ENCODE data around the gene THAP8. TPM values are rescaled to one million over a fixed set of nuclear protein-coding genes. Genes with fewer than 3 reads are reported as not detected.
A peak's percentile ranks its signal among the peaks of the same experiment; 100 is the strongest.

Gene THAP8
- total RNA-seq, 2 experiments from 2014 or later, result 1.1 to 1.2 TPM

DNA sequence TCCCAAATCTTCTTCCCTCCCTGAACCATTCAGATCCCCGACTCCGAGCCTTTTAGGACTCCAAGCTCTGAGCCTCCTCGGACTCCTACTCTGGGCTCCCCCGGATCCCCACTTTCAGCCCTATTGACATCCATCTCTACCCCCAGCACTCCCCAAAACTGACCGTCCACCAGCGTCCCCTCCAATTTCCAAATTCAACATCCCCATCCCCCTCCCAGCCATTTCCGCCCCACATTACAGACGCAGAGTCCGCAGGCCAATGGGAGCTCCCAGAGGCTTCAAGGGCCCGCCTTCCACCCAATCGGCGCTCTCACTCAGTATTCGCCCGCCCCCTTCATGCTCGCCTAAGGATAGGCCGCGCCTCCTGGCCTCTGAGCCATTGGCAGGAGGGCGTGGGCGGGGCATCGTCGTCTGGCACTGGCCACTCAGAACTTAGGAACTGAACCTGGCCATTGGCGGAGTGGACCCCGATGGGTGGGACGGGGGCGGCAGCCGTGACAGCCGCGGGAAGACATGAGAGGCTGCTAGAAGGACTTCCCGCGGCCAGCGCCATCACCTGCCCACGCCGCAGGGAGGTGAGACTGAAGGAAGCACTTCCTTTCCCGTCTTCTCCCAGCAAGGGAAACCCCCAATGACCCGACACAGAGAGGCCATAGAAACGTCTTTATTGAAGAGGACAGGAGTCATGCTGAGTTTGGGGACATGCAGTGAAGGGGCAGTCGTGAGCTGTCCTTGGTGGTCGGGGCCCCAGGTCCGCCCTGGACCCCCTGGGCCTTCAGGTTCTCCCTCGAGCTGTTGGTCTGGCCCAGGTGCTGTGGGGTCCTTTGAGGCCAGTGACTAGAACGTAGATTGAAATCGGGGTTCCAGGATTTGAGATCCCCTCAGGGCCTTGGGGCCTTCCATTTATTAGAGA lies 39.8 kb downstream of the THAP8 start, which contains the start of gene ALKBH6:
Gene ALKBH6, minus strand, starts transcription at position 202 of the 913 bp plus-strand sequence. CDS start 816 bp downstream, outside the sequence.
- H3K4me3 Mint-ChIP-seq, result peak within 1 kb of the TSS; percentile 97
- DNase-seq, result peak; percentile 100
- no peaks in the 10 kb centered on the region for H3K27me3 Mint-ChIP-seq (ENCODE audit: low read depth)
- H3K4me1 Mint-ChIP-seq (ENCODE audit: low read depth), result peaks cover 27% of the 10 kb centered on the region
- CTCF ChIA-PET, result interaction anchor here (0.6 to 1.1 kb wide), 3 partner anchors 65 to 114 kb away, joined by 3 read pairs; no protein-coding TSS in a partner anchor
- no peaks in the 10 kb centered on the region for H3K9me3 Mint-ChIP-seq
- peaks cover 8% of the 10 kb centered on the region for H3K36me3 Mint-ChIP-seq (ENCODE audit: low read depth)
- intact Hi-C loops (cut with micrococcal nuclease), result loop anchor here (1.0 kb wide), 11 partner anchors 19 to 301 kb away; partner anchors contain the start of genes CAPNS1, NFKBID, PROSER3 and PSENEN
- peak within 1 kb of the TSS; percentile 94 for H3K27ac Mint-ChIP-seq

DNA sequence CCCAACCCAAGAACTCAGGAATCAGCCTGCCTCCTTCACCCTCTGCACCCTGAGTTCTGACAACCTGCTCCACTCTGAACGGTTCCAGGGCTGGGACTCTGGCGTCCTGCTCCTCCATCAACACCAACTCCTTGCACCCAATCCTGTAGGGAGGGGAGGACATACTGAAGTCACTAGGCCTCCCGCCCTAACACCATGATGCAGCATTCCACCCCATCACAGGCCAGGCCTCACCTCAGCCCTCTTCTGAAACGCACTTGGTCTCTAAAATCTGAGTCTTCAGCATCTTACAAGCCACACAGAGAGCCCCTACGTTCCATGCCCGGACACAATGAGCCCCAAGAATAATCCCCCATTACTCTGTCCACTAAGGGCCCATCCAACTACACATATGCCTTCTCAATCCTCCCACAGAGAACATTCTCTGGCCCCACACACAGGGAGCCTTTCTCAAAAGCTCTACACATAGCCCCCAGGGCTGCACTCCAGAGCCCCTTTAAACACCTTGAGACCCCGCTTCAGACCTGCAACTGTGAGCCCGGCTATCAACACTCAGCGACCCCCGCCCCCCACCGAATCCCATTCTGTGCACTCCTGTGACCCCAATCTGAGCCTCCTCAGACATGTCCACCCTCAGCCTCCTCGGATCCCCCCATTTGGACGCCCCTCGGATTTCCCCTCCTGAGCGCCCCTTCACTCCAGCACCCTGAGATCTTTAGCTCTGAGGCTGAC lies 40.6 kb downstream of the THAP8 start:
- Mint-ChIP-seq H3K4me1 (ENCODE audit: low read depth) (peaks cover 31% of the 10 kb centered on the region), H3K36me3 (ENCODE audit: low read depth) (peaks cover 5% of the 10 kb centered on the region), H3K4me3 (peak overlapping the region; percentile 97), H3K27ac (peak overlapping the region; percentile 93), H3K9me3 (no peaks in the 10 kb centered on the region), H3K27me3 (ENCODE audit: low read depth) (no peaks in the 10 kb centered on the region)
- CTCF ChIA-PET, result interaction anchor here (0.6 to 1.1 kb wide), 3 partner anchors 64 to 114 kb away, joined by 3 read pairs; no protein-coding TSS in a partner anchor
- DNase-seq, result peak; percentile 10
- intact Hi-C loops (cut with micrococcal nuclease), result loop anchor here (1.0 kb wide), 11 partner anchors 18 to 300 kb away; partner anchors contain the start of genes CAPNS1, NFKBID, PROSER3 and PSENEN

DNA sequence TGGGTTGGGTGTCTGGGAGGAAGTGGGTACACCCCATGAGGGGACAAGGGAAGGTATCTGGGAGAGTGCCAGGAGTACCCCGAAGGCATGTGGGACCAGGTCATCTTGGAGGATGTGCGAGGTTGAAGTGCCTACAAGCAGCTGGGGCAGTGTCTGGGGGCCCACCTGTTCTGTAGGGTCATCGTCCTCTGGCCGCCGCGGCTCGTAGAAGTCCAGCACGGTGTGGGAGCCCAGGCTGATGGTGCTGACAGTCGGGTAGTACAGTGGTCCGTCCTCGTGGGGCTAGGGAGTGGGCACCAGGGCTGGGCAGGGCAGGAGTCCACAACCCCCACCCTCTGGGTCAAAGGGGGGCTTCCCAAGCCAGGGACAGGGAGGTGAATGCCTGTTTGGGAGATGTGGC lies 43.7 kb downstream of the THAP8 start:
- Mint-ChIP-seq H3K4me3 (no peak overlapping the region), H3K27ac (no peak overlapping the region), H3K9me3 (no peaks in the 10 kb centered on the region), H3K27me3 (ENCODE audit: low read depth) (no peaks in the 10 kb centered on the region), H3K36me3 (ENCODE audit: low read depth) (peaks cover 1% of the 10 kb centered on the region), H3K4me1 (ENCODE audit: low read depth) (peaks cover 26% of the 10 kb centered on the region)
- CTCF ChIA-PET, result no interaction called here
- DNase-seq, result no peak
- intact Hi-C loops (cut with micrococcal nuclease), result no loop called here

DNA sequence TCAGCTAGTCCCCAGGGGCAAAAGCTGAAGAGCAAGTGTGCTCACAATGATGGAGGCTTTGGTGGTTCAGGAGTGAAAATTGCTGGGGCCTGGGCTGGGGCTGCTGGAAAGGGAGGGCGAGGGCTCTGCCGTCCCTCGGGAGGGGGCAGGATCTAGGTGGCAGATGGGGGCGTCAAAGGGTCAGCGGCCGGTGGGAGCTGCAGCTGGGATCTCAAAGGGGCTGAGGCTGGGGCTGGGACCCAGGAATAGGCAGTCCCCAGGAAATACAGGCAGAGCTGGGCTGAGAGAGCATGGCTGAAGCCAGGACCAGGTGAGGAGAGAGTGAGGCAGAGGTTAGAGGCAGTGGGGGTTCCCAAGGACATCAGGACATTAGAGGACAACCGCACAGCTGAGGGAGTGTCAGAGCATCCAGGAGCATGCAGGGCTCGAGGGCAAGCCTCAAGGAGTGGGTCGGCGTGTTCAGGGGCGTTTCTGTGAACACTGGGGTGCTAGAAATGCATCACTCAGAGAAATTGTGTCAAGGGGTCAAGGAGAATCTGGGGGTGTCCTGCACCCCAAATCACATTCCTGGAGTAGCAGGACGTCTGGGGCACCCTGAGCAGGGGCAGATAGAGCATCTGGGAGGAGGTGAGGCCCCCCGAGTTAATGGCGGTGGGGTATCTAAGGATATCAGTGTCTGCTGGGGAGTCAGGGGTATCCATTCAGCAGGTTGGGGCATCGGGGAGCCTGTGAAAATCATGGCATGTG lies 44.3 kb downstream of the THAP8 start:
- Mint-ChIP-seq H3K9me3 (no peaks in the 10 kb centered on the region), H3K4me1 (ENCODE audit: low read depth) (peaks cover 20% of the 10 kb centered on the region), H3K27ac (no peak overlapping the region), H3K27me3 (ENCODE audit: low read depth) (no peaks in the 10 kb centered on the region), H3K36me3 (ENCODE audit: low read depth) (peaks cover 1% of the 10 kb centered on the region), H3K4me3 (peak overlapping the region; percentile 34)
- intact Hi-C loops (cut with micrococcal nuclease), result no loop called here
- CTCF ChIA-PET, result no interaction called here
- DNase-seq, result no peak

DNA sequence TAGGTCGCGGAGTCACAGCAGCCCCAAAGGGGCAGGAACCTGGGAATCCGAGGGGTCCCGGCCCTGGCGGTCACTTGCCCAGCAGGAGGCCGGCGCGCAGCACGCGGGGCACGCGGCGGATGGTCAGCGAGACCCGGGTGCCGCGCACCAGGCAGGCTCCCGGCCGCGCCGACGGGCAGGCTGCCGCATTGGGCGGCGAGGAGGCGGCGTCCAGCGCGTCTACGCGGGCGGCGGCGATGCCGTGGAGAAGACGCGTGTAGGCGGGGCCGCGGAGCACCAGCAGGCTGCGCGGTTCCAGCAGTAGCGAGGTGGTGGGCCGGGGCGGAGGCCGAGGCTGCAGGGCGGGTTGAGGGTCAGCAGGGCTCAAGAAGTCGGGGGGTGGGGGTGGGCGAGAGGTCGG lies 44.9 kb downstream of the THAP8 start:
- CTCF ChIA-PET, result no interaction called here
- no peaks in the 10 kb centered on the region for H3K9me3 Mint-ChIP-seq
- intact Hi-C loops (cut with micrococcal nuclease), result no loop called here
- no peak overlapping the region for H3K27ac Mint-ChIP-seq
- H3K4me3 Mint-ChIP-seq, result peak overlapping the region; percentile 34
- H3K4me1 Mint-ChIP-seq (ENCODE audit: low read depth), result peaks cover 17% of the 10 kb centered on the region
- H3K27me3 Mint-ChIP-seq (ENCODE audit: low read depth), result no peaks in the 10 kb centered on the region
- H3K36me3 Mint-ChIP-seq (ENCODE audit: low read depth), result peaks cover 1% of the 10 kb centered on the region
- DNase-seq, result peak; percentile 50

DNA sequence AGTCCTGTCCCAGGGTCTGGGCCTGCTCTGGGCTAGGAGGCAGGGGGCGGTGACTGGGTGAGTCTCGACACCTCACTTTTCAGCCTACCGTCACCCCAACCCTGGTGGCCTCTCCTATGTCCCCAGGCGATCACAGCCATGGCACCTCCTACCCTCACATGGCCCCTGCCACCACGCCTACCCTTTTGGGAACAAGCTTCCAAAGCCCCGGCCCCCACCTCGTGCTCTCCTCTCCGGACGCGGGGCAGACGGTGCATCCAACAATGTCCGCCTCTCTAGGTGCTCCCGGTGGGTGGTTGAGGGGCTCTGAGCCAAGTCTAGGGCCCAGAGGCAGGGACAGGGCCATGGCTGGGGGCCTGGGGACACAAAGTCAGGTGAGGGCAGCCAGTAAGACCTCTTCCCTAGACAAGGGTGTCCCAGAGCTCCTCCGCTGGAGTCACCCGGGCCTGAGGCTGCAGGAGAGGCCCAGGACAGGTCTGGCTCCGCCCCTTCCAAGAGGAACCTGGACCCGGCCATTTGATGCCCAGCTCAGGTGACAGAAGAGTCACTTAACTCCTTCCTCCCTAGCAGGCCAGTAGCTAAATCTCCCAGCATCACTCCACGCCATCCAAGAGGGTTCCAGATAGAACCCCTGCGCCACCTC lies 45.6 kb downstream of the THAP8 start, which contains the start of gene SYNE4:
Gene SYNE4, minus strand, starts transcription at position 478 of the 643 bp plus-strand sequence. Its CDS starts 132 bp downstream, at position 346.
- no peak within 1 kb of the TSS for H3K27ac Mint-ChIP-seq
- peak within 1 kb of the TSS; percentile 58 for H3K4me3 Mint-ChIP-seq
- DNase-seq, result no peak
- intact Hi-C loops (cut with micrococcal nuclease), result no loop called here
- H3K36me3 Mint-ChIP-seq (ENCODE audit: low read depth), result peaks cover 1% of the 10 kb centered on the region
- CTCF ChIA-PET, result interaction anchor here (0.6 kb wide), 1 partner anchor 76 kb away, joined by 4 read pairs; no protein-coding TSS in a partner anchor
- peaks cover 13% of the 10 kb centered on the region for H3K4me1 Mint-ChIP-seq (ENCODE audit: low read depth)
- H3K27me3 Mint-ChIP-seq (ENCODE audit: low read depth), result no peaks in the 10 kb centered on the region
- H3K9me3 Mint-ChIP-seq, result no peaks in the 10 kb centered on the region

DNA sequence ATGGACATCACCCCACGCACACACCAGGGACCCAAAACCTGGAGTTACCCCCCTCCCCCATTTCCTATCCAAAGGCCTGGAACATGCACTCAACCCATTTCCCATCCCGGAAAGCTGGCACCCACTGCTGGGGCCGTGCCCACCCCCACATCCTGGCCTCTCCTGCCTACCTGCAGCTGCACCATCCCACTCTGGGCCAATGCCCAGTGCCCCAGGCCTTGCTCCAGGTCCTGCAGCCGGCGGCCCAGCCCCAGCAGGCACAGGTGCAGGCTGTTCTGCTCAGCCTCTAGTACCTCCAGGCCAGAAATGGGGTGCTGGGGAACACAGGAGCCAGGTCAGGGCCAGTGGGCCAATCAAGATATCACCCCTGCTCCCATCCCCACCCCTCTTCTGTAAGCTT lies 47.1 kb downstream of the THAP8 start:
- intact Hi-C loops (cut with micrococcal nuclease), result no loop called here

DNA sequence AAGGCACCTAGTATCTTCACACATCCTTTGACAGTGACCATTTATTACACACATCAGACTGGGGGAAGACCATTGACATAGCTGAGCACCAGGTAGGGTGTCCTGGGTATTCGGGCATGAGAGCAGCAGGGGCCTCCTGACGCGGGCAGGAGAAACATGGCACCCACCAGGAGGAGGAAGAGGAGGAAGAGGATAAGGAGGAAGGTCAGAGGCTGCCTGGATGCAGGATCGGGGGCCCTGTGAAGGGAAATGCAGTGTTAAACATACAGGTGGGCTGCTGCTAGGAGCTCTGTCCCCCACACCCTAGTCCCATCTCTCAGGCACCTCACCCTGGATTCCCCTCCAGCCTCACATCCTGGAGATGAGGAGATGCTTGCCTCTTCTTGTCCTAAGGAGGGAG lies 50.8 kb downstream of the THAP8 start:
- no peaks in the 10 kb centered on the region for H3K27me3 Mint-ChIP-seq (ENCODE audit: low read depth)
- peaks cover 11% of the 10 kb centered on the region for H3K4me1 Mint-ChIP-seq (ENCODE audit: low read depth)
- peaks cover 10% of the 10 kb centered on the region for H3K36me3 Mint-ChIP-seq (ENCODE audit: low read depth)
- CTCF ChIA-PET, result no interaction called here
- H3K27ac Mint-ChIP-seq, result no peak overlapping the region
- no peaks in the 10 kb centered on the region for H3K9me3 Mint-ChIP-seq
- no peak overlapping the region for H3K4me3 Mint-ChIP-seq
- intact Hi-C loops (cut with micrococcal nuclease), result no loop called here
- DNase-seq, result no peak

More for the DNA sequence above, 47.1 kb downstream of the THAP8 start:
- Mint-ChIP-seq H3K9me3 (no peaks in the 10 kb centered on the region), H3K4me1 (ENCODE audit: low read depth) (peaks cover 10% of the 10 kb centered on the region), H3K4me3 (no peak overlapping the region), H3K27ac (no peak overlapping the region), H3K36me3 (ENCODE audit: low read depth) (peaks cover 1% of the 10 kb centered on the region), H3K27me3 (ENCODE audit: low read depth) (no peaks in the 10 kb centered on the region)
- CTCF ChIA-PET, result no interaction called here
- no peak for DNase-seq

DNA sequence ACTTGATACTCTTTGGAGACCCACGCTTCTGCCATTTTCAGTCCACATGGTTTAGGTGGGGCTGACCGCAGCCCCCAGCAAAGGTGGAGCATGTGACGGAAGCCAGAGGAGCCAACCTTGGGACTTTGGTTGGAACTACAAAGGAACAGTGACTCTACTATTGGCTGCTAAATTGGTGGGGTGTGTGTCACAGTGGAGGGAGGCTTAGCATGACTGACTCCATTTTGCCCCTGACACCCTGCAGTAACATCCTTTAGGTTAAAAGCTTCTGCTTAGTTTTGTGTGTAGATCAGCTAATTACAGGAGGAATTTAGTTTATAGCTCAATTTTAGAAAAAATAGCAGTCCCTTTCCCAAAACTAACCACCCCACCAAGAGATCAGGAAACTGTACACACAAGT lies 52.5 kb downstream of the THAP8 start:
- CTCF ChIA-PET, result interaction anchor here (1.0 to 1.2 kb wide), 2 partner anchors 24 to 119 kb away, joined by 3 read pairs; no protein-coding TSS in a partner anchor
- no peak for DNase-seq
- intact Hi-C loops (cut with micrococcal nuclease), result no loop called here
- Mint-ChIP-seq H3K4me3 (no peak overlapping the region), H3K9me3 (no peaks in the 10 kb centered on the region), H3K4me1 (ENCODE audit: low read depth) (peaks cover 22% of the 10 kb centered on the region), H3K27ac (no peak overlapping the region), H3K27me3 (ENCODE audit: low read depth) (no peaks in the 10 kb centered on the region), H3K36me3 (ENCODE audit: low read depth) (peaks cover 12% of the 10 kb centered on the region)

DNA sequence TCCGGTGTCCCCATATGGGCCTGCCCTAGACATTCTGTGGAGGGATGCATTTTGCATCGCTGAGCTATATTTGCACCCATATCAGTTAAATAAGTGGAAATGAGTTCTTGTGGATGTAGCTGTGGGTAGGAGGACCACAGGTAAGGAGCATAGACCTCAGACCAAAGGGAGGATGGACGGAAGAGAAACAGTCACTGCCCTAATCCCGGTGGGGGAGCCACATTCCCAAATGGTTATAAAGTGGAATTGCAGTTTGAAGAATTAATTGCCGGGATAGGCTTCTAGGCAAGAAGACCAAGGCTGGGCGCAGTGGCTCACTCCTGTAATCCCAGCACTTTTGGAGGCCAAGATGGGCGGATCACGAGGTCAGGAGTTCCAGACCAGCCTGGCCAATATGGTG lies 57.3 kb downstream of the THAP8 start:
- intact Hi-C loops (cut with micrococcal nuclease), result no loop called here
- peaks cover 37% of the 10 kb centered on the region for H3K4me1 Mint-ChIP-seq (ENCODE audit: low read depth)
- H3K4me3 Mint-ChIP-seq, result peak overlapping the region; percentile 97
- H3K27ac Mint-ChIP-seq, result peak overlapping the region; percentile 18
- DNase-seq, result no peak
- CTCF ChIA-PET, result interaction anchor here (1.1 kb wide), 1 partner anchor 38 kb away, joined by 3 read pairs; no protein-coding TSS in a partner anchor
- peaks cover 10% of the 10 kb centered on the region for H3K36me3 Mint-ChIP-seq (ENCODE audit: low read depth)
- no peaks in the 10 kb centered on the region for H3K27me3 Mint-ChIP-seq (ENCODE audit: low read depth)
- no peaks in the 10 kb centered on the region for H3K9me3 Mint-ChIP-seq

Data from activated naive CD4-positive, alpha-beta T cell treated with anti-CD3 and anti-CD28 coated beads for 36 hours (primary cell).